ENCODE results near the gene LRRC41.

The LRRC41 gene

DNA sequence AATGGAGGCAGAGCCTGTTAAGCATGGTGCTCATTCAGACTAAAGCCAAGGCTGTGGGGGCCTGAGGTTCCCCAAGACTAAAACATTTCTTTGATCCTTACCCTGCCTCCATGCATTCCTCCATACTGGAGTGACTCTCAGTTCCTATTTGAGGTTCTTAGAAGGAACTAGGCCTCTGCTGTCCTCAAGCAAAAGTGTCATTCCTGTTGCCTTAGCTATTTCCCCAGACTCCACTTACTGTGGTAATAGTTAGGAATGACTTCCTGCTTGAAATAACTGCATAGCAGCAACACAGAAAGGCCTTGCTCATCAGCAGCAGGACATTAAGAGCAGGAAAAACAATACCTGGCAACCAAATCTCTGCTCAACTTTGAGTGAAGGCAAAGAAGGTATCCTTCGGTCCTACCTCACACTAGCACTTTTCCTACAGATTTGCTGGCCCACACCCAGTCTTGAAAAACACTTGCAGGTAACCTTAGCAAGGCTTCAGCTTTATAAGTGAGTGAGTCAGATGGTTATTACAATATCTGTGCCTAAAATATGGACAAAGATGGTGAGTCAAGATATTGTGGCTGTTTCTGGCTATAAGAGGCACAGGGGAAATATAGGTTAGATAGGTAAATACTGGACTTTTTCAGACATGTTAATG is 14.8 kb downstream of the LRRC41 start:
- no peak for DNase-seq (ENCODE audit: extremely low read depth in 1 of 2, low read depth in 1 of 2)

DNA sequence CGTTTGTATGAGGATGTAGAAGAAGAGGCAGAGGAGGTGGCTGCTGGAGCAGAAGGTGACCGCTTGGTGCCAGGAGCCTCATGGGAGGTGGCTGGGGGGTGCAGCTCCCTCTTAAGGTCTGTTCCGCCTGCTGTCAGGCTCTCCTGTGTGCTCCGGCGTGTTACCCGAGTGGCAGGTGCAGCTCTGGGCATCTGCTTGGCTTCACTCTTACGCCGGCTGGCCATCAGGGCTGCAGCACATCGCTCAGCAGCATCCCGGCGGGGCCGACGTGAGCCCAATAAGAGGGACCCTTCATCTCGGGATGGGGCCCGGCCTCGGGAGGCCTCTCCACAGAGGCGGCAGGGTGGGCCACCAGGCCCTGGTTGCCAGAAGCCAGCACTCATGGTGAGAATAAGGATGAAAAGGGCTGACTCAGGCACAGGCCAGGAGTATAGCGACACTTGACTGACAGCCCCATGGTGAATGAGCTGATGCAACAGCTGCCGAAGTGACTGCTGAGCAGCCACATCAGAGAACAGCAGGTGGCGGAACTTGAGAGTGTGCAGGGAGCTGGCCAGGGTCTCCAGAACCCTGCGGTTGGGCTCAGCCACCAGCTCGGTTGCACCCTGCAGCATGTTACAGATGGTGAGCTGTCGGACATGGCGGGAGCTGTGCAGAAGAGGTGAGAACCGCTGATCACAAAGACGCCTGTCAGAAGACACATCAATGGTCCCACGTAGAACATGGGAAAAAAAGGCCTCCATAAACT is 17.5 kb downstream of the LRRC41 start:
- DNase-seq (ENCODE audit: extremely low read depth in 1 of 2, low read depth in 1 of 2) = peak; percentile 18 to 56

DNA sequence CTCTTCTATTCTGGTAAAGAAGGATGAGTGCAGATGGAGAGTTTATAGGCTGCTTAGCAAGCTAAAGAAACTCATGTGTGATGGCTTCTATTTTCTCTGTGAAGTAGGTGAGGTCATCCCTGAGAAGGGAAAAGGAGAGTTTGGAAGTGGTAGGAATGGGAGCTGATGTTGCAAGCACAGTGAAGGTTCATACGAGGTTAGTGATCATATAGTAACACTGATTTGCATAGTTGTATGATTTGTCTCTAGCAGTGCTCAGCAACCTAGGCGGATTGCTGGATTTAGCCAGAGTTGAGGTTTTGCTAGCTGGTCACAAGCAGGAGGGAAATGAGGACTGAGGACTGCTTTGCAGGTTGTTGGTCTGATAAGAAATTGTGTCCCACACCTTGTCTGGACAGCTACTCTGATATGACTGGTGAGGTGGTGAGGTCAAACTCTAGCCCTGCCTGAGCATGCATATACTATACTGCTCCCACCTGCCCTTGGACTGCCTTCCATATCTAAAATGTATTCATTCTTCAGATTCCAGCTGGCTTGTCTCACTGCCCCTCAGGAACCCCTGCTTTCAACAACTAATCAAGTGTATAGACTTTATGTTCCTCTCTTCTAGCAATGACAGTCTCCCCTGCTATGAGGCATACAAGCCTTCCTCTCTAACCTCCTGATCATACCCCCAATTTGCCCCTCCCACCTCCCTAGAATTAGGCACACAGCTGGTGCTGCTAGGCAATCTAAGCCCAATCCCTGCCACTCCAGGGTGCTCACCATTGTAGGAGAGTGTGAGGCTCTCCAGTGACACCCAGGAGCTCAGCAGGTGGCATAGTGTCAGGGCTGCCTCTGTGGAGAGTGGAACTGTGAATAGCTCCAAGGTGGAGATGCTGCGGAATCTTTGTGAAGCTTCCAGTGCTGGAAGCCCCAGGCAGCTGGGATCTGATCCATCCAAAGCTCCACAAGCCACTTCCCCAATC is 18.5 kb downstream of the LRRC41 start:
- no peak for DNase-seq (ENCODE audit: extremely low read depth in 1 of 2, low read depth in 1 of 2)

DNA sequence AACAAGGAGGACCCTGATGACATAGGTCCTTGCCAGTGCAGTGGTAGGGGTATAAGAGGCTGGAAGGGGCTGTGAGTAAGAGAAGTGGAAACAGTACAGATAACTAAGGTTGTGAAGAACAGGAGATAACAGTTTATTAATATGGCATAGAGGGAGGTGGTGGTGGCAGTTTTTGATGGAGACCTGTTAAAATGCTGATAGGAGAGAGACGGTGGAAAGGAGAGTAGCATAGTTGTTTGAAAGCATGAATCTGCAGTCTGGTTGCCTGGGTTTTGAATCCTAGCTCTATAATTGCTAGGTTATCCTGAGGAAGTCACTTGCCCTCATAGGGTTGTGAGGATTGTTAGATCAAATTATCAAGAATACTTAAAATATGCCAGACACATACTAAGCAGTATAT is 19.4 kb downstream of the LRRC41 start:
- DNase-seq (ENCODE audit: extremely low read depth in 1 of 2, low read depth in 1 of 2) = no peak

DNA sequence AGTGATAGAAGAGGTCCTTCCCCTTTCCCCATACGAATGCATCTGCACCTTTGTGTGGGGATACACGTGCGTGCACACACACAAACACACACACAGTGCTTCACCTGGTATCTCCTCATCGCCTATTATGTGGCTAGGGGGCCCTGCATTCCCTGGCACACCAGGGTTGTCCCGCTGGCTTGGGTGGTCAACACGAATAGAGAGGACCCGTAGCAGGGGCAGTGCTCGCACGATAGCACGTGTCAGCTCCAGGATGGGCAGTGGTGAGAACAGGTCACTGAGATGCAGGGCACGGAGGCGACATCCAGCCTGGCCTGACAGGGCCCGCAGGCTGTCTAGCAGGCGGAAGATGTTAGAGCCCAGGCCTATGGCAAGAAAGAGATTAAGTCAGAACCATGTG is 22.4 kb downstream of the LRRC41 start:
- DNase-seq (ENCODE audit: extremely low read depth in 1 of 2, low read depth in 1 of 2) = no peak

DNA sequence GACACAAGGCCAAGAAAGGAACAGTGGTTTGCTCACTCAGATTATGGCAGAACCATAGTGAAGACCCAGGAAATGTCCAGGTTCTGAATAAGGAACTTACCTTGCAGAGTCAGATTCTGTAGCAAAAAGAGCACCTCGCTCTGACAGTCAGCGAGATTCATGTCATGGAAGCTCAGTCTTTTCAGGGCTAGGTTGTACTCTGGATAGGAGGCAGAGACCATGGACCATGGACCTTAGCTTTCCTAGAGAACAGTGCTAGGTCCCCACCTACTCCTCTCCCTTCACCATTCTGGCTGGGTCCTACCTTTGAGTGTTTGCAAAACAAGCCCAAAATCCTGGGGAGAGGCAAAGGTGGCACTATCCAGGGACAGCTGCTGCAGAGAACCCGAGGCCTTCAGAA is 23.3 kb downstream of the LRRC41 start:
- no peak for DNase-seq (ENCODE audit: extremely low read depth in 1 of 2, low read depth in 1 of 2)

DNA sequence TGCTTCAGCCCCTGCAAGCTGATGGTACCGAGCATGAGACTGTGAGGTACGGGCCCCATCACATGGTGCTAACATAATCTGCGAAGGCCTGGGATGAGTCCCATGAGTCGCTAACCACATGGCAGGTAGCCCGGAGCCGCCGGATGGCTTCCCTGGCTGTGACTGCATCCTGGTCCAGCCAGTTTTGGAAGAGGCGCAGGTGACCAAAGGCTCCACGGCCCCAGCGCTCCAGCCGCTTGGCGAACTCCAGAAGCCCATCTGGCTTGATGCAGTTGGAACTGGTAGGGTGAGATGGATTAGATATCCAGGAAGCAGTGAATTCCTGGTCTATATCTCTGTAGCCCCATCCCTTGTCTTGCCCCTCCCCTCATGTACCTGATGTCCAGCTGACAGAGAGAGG is 24.6 kb downstream of the LRRC41 start:
- DNase-seq (ENCODE audit: extremely low read depth in 1 of 2, low read depth in 1 of 2) = no peak

DNA sequence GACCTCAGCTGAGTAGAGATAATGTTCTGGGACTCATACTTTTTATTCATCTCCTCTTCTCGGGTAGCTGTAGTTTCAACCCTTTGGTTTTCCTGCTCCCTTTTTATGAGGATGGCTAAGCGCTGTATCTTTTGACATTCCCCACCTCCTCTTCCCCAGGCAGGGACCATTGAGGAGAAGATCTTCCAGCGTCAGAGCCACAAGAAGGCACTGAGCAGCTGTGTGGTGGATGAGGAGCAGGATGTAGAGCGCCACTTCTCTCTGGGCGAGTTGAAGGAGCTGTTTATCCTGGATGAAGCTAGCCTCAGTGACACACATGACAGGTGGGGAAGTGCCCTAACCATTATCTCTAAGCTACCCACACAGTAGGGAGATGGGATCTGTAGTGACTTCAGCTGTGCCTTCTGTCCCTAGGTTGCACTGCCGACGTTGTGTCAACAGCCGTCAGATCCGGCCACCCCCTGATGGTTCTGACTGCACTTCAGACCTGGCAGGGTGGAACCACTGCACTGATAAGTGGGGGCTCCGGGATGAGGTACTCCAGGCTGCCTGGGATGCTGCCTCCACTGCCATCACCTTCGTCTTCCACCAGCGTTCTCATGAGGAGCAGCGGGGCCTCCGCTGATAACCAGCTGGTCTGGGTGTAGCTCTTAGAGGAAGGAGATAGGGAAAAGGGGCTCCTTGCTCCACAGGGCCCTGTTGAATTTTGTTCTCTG is 25.6 kb downstream of the LRRC41 start:
- no peak for DNase-seq (ENCODE audit: extremely low read depth in 1 of 2, low read depth in 1 of 2)

DNA sequence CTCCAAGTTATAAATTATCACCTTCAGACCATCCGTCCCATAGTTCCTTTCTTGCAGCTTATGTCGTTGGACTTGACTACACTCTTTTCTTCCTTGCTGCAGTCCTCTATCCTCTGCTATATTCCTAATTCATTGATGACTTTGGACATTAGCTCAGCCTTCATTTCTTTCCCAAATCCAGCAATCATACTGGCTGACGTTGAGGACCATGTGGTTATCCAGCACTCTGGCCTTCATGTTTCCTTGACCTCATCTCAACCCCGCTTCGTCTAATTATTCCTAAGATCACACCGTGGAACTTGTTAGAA is 28.4 kb downstream of the LRRC41 start:
- no peak for DNase-seq (ENCODE audit: extremely low read depth in 1 of 2, low read depth in 1 of 2)

DNA sequence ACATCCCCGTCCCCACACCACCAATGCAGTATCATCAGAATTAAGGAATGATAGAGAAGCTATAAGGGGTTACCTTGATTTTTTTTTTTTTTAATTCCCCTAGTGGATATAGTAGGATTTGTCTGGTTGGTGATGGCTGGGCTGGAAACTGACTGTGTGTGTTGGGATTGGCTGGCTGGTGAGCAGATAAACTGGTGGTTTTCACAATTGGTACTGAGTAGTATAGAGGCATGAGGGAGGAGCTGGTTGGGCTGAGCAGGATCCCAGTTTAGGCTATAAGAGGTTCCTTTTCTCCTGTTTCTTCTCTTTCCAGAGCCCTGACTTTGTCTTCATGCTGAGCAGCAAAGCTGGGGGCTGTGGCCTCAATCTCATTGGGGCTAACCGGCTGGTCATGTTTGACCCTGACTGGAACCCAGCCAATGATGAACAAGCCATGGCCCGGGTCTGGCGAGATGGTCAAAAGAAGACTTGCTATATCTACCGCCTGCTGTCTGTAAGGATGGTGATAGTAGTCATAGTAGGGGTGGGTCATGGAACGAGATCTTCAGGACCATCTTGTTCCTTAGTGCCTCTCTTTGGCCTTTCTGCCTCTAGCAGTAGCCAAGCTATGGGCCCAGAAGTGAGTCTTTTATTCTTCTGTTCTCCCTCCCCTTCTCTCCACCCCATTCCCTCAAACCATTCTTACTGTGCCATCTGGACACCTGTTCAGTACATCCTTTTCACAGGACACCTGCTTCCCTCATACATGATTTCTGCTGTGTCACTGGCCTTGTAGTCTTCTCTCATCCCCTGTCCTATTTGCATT is 29.0 kb downstream of the LRRC41 start:
- no peak for DNase-seq (ENCODE audit: extremely low read depth in 1 of 2, low read depth in 1 of 2)

DNA sequence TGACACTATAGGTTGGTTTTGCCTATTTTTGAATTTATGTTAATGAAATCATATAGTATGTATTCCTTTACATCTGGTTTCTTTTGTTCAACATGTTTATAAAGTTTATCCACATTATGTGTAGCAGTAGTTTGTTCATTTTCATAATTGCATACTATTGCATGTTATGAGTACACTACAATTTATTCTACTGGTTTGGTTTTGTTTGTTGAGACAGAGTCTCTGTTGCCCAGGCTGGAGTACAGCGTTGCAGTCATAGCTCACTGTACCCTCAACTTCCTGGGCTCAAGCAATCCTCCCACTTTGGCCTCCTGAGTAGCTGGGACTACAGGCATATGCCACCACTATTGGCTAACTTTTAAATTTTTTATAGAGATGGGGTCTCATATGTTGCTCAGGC is 34.8 kb downstream of the LRRC41 start:
- no peak for DNase-seq (ENCODE audit: extremely low read depth in 1 of 2, low read depth in 1 of 2)

DNA sequence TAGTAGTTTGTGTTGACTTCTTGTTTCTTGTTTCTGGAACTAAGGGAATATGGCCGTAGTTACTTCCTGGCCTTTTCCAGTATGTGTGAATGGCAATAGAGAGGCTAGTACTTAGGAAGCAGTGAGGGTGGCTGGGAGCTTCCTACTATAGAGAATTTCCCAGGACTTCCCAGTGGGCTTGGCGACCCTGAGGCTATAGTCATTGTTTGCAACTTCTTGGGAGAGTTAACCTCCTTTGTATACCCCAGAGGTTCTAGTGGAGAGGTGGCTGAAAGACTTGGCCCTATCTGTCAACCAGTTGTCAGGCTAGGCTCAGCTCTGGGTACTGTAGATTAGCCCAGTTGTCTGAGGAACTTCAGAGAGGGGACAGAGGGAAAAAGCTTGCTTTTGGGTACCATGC is 40.3 kb downstream of the LRRC41 start:
- no peak for DNase-seq (ENCODE audit: extremely low read depth in 1 of 2, low read depth in 1 of 2)

DNA sequence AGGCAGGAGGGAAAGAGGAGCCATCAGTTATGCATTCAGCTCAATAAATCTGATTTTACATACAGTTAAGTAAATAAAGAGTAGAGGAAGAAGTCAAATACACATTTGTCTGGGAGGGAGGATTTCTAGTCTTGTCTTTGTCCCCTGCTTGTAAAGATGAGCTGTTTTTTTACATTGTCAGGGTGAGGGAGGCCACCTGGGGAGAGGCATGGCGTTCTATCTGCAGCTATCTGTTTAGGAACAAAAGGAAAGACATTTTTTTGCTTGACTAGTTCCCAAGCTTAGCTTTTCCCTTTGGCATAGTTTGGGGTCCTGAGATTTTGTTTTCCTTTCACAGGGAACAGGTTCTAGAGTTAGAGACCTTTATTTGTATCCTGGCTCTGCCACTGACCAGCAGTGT is 40.9 kb downstream of the LRRC41 start:
- DNase-seq (ENCODE audit: extremely low read depth in 1 of 2, low read depth in 1 of 2) = no peak

DNA sequence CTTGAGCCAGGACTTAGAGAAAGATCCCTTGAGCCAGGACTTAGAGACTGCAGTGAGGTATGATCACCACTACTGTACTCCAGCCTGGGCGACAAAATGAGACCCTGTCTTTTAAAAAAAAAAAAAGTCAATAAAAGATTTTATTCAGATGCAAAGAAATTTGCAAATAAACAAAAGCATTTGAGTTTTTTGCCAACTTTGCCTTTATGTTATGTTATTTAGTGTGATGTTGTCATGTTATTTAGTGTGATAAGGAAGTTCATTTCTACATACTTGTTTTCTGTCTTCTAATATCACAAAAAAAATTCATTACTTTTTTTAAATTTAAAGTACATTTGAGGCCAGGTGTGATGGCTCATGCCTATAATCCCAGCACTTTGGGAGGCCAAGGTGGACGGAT is 46.9 kb downstream of the LRRC41 start:
- DNase-seq (ENCODE audit: extremely low read depth in 1 of 2, low read depth in 1 of 2) = no peak

DNA sequence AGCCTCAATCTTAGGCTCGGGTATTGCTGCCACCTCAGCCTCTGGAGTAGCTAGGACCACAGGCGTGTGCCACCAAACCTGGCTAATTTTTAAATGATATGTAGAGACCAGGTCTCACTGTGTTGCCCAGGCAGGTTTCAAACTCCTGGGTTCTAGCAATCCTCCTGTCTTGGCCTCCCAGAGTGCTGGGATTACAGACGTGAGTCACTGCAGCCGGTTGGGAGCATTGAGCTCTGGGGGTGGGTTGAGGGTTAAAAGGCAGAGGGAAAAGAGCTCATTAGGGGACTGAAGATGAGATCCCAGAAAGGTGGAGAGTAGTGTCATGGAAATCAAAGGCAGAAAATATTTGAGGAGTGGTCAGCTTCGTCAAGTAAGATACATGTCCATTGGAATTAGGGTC is 48.7 kb downstream of the LRRC41 start:
- no peak for DNase-seq (ENCODE audit: extremely low read depth in 1 of 2, low read depth in 1 of 2)

DNA sequence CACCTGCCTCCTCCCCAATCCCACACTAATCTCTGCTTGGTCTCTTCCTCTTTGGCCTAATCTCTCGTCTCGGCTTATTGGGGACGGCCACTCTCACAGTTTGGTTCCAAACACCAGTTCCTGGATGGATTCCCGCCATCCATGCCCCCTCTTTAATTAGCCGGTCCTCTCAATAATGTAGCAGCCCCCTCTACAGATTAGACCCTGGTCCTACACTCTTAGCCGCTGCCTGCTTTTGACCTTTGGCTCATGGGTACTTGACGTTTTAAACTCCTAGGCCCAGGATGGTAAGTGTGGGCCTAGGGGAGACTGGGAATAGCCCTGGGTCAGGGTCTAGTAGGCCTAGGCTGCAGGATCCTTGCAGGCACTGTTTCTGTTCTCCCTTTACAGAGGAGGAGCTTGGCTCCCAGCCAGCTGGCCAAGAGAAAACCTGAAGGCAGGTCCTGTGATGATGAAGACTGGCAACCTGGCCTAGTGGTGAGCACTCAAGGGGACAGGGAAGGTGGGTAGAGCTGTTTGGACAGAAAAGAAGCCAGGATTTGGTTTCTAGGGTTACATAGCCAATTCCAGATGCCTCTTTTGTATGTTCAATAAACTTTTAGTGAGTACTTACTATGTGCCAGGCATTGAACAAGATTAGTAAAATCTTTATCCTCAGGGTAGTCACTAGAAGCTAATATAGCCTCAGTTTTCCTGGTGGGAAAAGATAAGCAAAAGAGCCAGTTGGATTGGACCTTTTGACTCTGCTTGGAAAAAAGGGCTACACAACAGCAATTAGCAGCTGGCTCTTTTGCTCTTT is 55.1 kb downstream of the LRRC41 start:
- peak in 1 of 2 donors; percentile 21 for DNase-seq (ENCODE audit: extremely low read depth in 1 of 2, low read depth in 1 of 2)

DNA sequence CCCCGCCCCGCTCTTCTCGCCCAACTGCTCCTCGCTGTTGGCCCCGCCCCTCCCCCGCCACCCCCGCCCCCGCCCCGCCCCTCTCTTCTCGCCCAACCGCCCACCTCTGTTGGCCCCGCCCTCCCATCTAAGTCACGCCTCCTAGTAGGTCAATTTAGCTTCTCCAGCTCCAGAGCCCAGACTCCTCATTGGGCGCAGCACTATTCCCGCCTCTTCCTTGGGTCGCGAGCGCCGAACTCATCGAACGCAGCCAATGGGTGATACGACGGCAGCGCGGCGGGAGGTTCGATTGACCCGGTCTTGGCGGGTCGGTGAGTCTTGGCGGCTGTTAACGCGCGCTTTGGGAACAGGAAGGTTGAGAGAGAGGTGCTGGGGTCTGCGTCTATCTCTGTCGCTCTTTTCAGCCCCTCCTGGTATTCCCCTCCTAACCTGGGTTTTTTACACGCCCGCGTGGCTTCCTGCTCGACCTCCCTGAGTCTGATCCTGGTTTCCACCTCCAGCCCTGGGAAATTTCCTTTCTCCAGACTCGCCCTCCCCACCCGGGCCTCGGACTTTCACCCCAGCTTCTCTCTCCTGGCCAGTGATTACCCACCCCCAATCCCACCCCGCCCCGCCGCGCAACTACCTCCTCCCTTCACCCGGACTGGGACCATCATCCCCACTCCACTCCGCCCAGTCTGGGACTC is 55.8 kb downstream of the LRRC41 start, which contains the start of gene RAD54L:
TSS of gene RAD54L (plus strand) at position 328 of the 686 bp plus-strand sequence. CDS start 643 bp downstream, outside the sequence.
- DNase-seq (ENCODE audit: extremely low read depth in 1 of 2, low read depth in 1 of 2) = peak; percentile 87 to 97

DNA sequence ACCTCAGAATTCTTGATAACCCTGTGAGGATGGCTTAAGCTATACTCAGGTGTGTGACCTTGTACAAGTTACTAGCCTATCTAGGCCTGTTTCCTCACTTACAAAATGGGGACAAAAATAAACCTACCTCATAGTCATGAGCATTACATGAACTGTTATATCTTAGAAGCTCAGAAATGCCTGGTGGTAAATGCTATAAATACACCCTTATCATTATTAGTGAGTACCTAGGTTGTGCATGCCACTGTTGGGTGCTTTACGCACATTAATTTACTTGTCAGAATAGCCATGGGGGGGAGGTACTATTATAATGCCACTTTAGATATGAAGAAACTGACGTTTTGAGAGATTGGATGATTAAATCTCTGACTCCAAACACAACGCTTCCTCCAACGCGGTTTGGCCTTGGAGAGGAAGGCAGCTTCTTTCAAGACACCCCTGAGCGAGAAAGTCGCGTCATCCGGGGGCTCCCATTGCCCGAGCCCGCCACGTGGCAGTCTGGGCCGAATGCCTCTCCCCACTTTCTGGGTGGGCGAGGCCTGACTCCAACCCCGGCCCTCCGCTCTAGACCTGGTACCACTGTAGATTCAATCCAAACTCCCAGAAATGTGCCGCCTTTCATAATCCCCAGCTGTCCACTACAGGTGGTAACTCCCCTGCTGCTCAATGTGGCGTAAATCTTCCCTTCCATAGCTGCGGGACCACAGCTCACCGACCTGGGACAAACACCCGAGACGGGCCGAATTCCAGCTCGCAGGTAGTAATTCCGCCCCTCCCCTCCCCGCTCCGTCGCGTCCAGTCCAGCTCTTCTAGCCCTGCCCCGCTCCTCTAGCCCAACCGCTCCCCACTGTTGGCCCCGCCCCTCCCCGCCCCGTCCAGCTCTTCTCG is 56.6 kb downstream of the LRRC41 start:
- DNase-seq (ENCODE audit: extremely low read depth in 1 of 2, low read depth in 1 of 2) = peak; percentile 42 to 70

Measured in stimulated activated CD8-positive, alpha-beta memory T cell treated with anti-CD3 and anti-CD28 coated beads, Interleukin-7, amount 100 ng/mL, for 48 hours (primary cell).